Smooth muscle cell (in vitro differentiated cells): Measurements from ENCODE around the gene SEMA5B. TPM values are rescaled to one million over a fixed set of nuclear protein-coding genes. Genes with fewer than 3 reads are reported as not detected.

Experiments used
- DNase-seq: peaks from one replicate; lab custom pipeline; 2025; ENCODE audit not compliant: unreplicated experiment; lab: John Stamatoyannopoulos, UW
- H2AFZ ChIP-seq: fragments of 200-600 bp; sonication (generic); 2 replicates; pipeline ENCODE4 v1.6.0; 2016; ENCODE audit warnings: antibody characterized with exemption, low read depth, mild to moderate bottlenecking
- H3F3A ChIP-seq: fragments of 200-600 bp; sonication (generic); 2 replicates; pipeline ENCODE4 v1.6.0; 2017; ENCODE audit warnings: antibody characterized with exemption, low read depth
- H3K27ac ChIP-seq: fragments of 200-600 bp; sonication (generic); 2 replicates; pipeline ENCODE4 v1.5.1; 2016; ENCODE audit warnings: low read depth, mild to moderate bottlenecking
- H3K27me3 ChIP-seq: fragments of 200-600 bp; sonication (generic); 2 replicates; pipeline ENCODE4 v1.6.1; 2016; ENCODE audit warnings: low read depth, mild to moderate bottlenecking
- H3K36me3 ChIP-seq: fragments of 200-600 bp; sonication (generic); 2 replicates; pipeline ENCODE4 v1.5.1; 2016; ENCODE audit warnings: low read depth
- H3K4me1 ChIP-seq: fragments of 200-600 bp; sonication (generic); 2 replicates; pipeline ENCODE4 v1.5.1; 2016; ENCODE audit warnings: low read depth
- H3K4me2 ChIP-seq: fragments of 200-600 bp; sonication (generic); 2 replicates; pipeline ENCODE4 v1.6.0; 2016; ENCODE audit warnings: mild to moderate bottlenecking
- H3K4me3 ChIP-seq: fragments of 200-600 bp; sonication (generic); 2 replicates; pipeline ENCODE4 v1.5.1; 2016; ENCODE audit warnings: mild to moderate bottlenecking
- H3K79me2 ChIP-seq: fragments of 200-600 bp; sonication (generic); 2 replicates; pipeline ENCODE4 v1.6.0; 2016; ENCODE audit warnings: low read depth, mild to moderate bottlenecking
- H3K9ac ChIP-seq: fragments of 200-600 bp; sonication (generic); 2 replicates; pipeline ENCODE4 v1.6.0; 2016; ENCODE audit warnings: low read depth
- H3K9me3 ChIP-seq: fragments of 200-600 bp; sonication (generic); replicated peaks from 2 replicates; pipeline ENCODE4 v1.5.1; 2016; ENCODE audit warnings: low read depth
- H4K20me1 ChIP-seq: fragments of 200-600 bp; sonication (generic); 2 replicates; pipeline ENCODE4 v1.6.0; 2016; ENCODE audit warnings: low read depth
- CTCF ChIP-seq: fragments of 200-600 bp; sonication (generic); IDR thresholded peaks from 2 replicates; pipeline ENCODE4 v1.5.1; 2017; ENCODE audit warnings: borderline replicate concordance, mild to moderate bottlenecking, antibody characterized with exemption; ENCODE audit not compliant: insufficient read depth, poor library complexity, severe bottlenecking
- WGBS: methylation state at CpG from one replicate; pipeline ENCODE4 v1.1.7; 2016; ENCODE audit warnings: low lambda C conversion rate; 5-methylcytosine and 5-hydroxymethylcytosine counted together
- polyA plus RNA-seq: library from polyadenylated mRNA; unstranded; fragments of >200 nt; fragmentation: Nextera tagmentation; extraction: Ambion mirVana; gene quantifications from 2 replicates; pipeline ENCODE4 v1.2.1, GENCODE V29; 2016
- total RNA-seq: library from RNA; depleted of rRNA; stranded (reverse); fragments of >200 nt; gene quantifications from 2 replicates; pipeline ENCODE4 v1.2.3, GENCODE V29; 2014

Gene SEMA5B
- total and polyA plus RNA-seq, 2 experiments from 2014 or later: not detected

GRCh38 chr3:122880624-122881023 lies 146.9 kb downstream of the SEMA5B start:
- Histone ChIP-seq H3F3A (no peaks in the 10 kb centered on the region), H3K4me2 (no peak overlapping the region), H3K36me3 (no peaks in the 10 kb centered on the region), H3K4me3 (no peak overlapping the region), H4K20me1 (no peaks in the 10 kb centered on the region), H3K9me3 (no peaks in the 10 kb centered on the region), H2AFZ (no peak overlapping the region), H3K27ac (no peak overlapping the region), H3K9ac (no peak overlapping the region), H3K27me3 (no peaks in the 10 kb centered on the region), H3K79me2 (no peaks in the 10 kb centered on the region), H3K4me1 (no peaks in the 10 kb centered on the region)
- whole genome bisulfite sequencing: 86% methylated on average over 4 of the region's 4 CpGs
- DNase-seq: no peak
- TF ChIP-seq CTCF: no peak

DNA sequence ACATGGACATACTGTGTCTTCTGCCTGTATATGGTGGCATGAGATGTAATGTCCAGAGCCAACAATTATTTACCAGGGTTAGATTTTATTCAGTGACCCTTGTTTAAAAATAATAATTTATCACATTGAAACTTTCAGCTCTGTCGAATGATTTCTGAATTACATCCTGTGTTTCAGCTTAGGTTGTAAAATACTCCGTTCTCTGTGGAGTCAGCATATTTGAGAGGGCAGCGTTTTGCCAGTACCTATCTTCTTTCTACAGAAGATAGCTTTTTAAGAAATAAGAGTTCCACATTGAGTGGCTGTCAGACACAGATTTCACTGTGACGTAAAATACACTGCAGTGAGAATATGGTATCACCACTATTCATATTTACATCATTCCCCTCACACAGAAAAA lies 147.4 kb downstream of the SEMA5B start:
- Histone ChIP-seq H3K9ac (no peak overlapping the region), H3K4me1 (no peaks in the 10 kb centered on the region), H3K9me3 (no peaks in the 10 kb centered on the region), H2AFZ (no peak overlapping the region), H3K79me2 (no peaks in the 10 kb centered on the region), H3F3A (no peaks in the 10 kb centered on the region), H3K27ac (no peak overlapping the region), H3K27me3 (no peaks in the 10 kb centered on the region), H3K4me3 (no peak overlapping the region), H3K4me2 (no peak overlapping the region), H3K36me3 (no peaks in the 10 kb centered on the region), H4K20me1 (no peaks in the 10 kb centered on the region)
- 95% methylated on average over 4 of the region's 4 CpGs for WGBS
- no peak for TF ChIP-seq CTCF
- no peak for DNase-seq

GRCh38 chr3:122875547-122876127 lies 151.9 kb downstream of the SEMA5B start:
- Histone ChIP-seq H3K9me3 (no peaks in the 10 kb centered on the region), H3K27ac (no peak overlapping the region), H3K79me2 (no peaks in the 10 kb centered on the region), H3K4me3 (no peak overlapping the region), H3K9ac (no peak overlapping the region), H3K4me2 (no peak overlapping the region), H3F3A (no peaks in the 10 kb centered on the region), H3K4me1 (no peaks in the 10 kb centered on the region), H3K27me3 (no peaks in the 10 kb centered on the region), H2AFZ (no peak overlapping the region), H4K20me1 (no peaks in the 10 kb centered on the region), H3K36me3 (no peaks in the 10 kb centered on the region)
- TF ChIP-seq CTCF: no peak
- DNase-seq: no peak

DNA sequence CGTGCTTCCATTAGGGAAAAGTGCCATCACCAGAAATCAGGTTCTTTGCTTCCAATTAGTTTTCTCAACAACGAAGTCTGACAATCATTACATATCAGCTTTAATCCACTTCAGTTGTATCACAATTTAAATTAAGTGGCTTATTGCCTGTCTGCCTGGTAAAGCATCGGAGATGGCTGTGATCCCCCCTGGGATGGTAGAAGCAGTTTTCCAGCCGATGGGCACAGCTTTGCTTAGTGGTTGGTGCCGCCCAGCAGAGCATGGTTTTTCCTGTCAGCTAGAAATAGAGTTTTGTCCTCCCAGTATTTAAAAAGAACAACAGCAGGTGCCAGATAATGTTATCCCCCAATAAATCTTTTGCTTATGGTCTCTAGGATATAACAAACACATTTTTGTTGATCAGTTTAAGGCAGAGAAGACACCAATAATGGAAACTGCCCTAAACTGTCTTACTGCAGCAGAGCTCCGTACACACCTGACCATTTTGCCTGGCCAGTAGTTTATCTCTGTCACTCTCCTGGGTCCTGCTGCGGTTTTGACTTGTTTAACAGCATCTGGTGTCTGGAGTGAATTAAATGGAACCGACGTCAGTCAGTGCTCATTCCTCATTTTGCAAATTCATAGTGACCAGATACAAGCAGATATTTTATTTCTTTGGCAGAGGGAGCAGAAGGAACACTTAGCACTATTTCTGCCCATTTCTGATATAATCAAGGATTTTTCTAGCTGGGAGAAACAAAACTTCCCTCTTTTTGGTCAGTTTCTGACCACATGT lies 153.6 kb downstream of the SEMA5B start:
- no peaks in the 10 kb centered on the region for H3K9me3 ChIP-seq
- H3K27ac ChIP-seq: no peak overlapping the region
- TF ChIP-seq CTCF: no peak
- no peaks in the 10 kb centered on the region for H3K4me1 ChIP-seq
- H3F3A ChIP-seq: no peaks in the 10 kb centered on the region
- H4K20me1 ChIP-seq: no peaks in the 10 kb centered on the region
- no peaks in the 10 kb centered on the region for H3K36me3 ChIP-seq
- no peak overlapping the region for H3K4me3 ChIP-seq
- H3K9ac ChIP-seq: no peak overlapping the region
- 91% methylated on average over 9 of the region's 9 CpGs for WGBS
- H2AFZ ChIP-seq: no peak overlapping the region
- no peak for DNase-seq
- H3K27me3 ChIP-seq: no peaks in the 10 kb centered on the region
- H3K79me2 ChIP-seq: no peaks in the 10 kb centered on the region
- H3K4me2 ChIP-seq: no peak overlapping the region
